Measurements from ENCODE around the gene GAS7.

DNA sequence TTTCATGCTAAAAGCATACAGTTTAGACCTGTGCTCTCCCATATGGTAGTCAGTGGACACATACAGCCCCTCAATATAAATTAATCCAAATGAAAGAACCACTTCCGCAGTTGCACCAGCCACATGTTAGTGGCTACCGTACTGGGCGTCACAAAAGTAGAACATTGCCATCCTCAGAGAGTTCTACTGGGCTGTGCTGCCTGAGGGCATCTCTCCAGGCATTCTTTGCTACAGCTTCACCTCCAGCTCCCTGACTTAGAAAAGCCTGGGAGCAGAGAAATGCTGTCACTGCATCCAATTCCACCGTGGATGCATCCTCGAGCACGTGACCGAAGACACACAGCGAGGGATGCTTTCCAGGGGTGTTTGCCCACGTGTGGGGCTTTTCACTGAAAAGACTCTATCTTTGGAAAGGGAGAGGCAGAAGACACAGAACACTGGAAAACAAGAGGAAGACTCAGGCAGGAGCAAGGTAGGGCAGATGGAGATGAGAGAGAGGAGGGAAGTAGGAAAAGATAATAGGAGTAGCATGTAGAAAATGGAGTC is 86.4 kb downstream of the GAS7 start:
- TF ChIP-seq CTCF (conservative IDR thresholded peaks at IDR 0.05 in 1 of 2, IDR thresholded peaks at IDR 0.05 in 1 of 2; ENCODE audit: extremely low read depth in 1 of 2, insufficient read depth in 1 of 2, low read depth in 1 of 2, low read length in 2 of 2) (no peak), EZH2 (IDR thresholded peaks at IDR 0.05; ENCODE audit: borderline replicate concordance, low read length) (no peak)
